ENCODE results near the gene TOP3A. TPM values are rescaled to one million over a fixed set of nuclear protein-coding genes. Genes with fewer than 3 reads are reported as not detected.
"Not testable (repeated sequence)": the region's sequence is repeated elsewhere in the genome, so short reads cannot be mapped to it uniquely, and the experiment has no call there.

Gene TOP3A
- total RNA-seq, 1 experiment from 2014 or later, result 100 TPM

GRCh38 chr17:18339933-18340332 is 25.1 kb upstream of the TOP3A start:
- Histone ChIP-seq H3K27me3 (replicated peaks; ENCODE audit: insufficient read depth, low read depth, low read length, poor library complexity) (no peaks in the 10 kb centered on the region), H3K4me1 (ENCODE audit: insufficient read depth, low read length, poor library complexity, severe bottlenecking) (no peaks in the 10 kb centered on the region), H3K36me3 (ENCODE audit: insufficient read depth, low read length, poor library complexity, severe bottlenecking) (peaks cover 26% of the 10 kb centered on the region), H3K27ac (ENCODE audit: low read depth, low read length, poor library complexity, severe bottlenecking) (no peak overlapping the region), H3K4me3 (ENCODE audit: low read depth, low read length, poor library complexity, severe bottlenecking) (no peak overlapping the region), H3K9me3 (ENCODE audit: low read depth, low read length, poor library complexity, severe bottlenecking) (no peaks in the 10 kb centered on the region)
- TF ChIP-seq EZH2 (IDR thresholded peaks at IDR 0.05; ENCODE audit: borderline replicate concordance, low read depth, low read length, poor library complexity, severe bottlenecking) (no peak), CTCF (conservative IDR thresholded peaks at IDR 0.05; ENCODE audit: low read depth, low read length) (no peak)
- ChIA-PET CTCF (no interaction called here), POLR2A (ENCODE audit: low non-redundant PET) (no interaction called here)
- intact Hi-C loops (cut with micrococcal nuclease; ENCODE audit: unreplicated experiment), result no loop called here
- no TSS peak for BruUV-seq (replicated peaks)
- no peak for DNase-seq (ENCODE audit: low spot score)

GRCh38 chr17:18338158-18338557 is 23.4 kb upstream of the TOP3A start:
- DNase-seq (ENCODE audit: low spot score); BruUV-seq (replicated peaks); H3K27me3 ChIP-seq (replicated peaks; ENCODE audit: insufficient read depth, low read depth, low read length, poor library complexity); H3K9me3 ChIP-seq (ENCODE audit: low read depth, low read length, poor library complexity, severe bottlenecking); H3K4me1 ChIP-seq (ENCODE audit: insufficient read depth, low read length, poor library complexity, severe bottlenecking); POLR2A ChIA-PET (ENCODE audit: low non-redundant PET); H3K27ac ChIP-seq (ENCODE audit: low read depth, low read length, poor library complexity, severe bottlenecking); CTCF ChIA-PET; H3K4me3 ChIP-seq (ENCODE audit: low read depth, low read length, poor library complexity, severe bottlenecking); intact Hi-C loops (cut with micrococcal nuclease; ENCODE audit: unreplicated experiment): not testable (repeated sequence)
- peaks cover 31% of the 10 kb centered on the region for H3K36me3 ChIP-seq (ENCODE audit: insufficient read depth, low read length, poor library complexity, severe bottlenecking)

- TF ChIP-seq EZH2 (IDR thresholded peaks at IDR 0.05; ENCODE audit: borderline replicate concordance, low read depth, low read length, poor library complexity, severe bottlenecking) (no peak), CTCF (conservative IDR thresholded peaks at IDR 0.05; ENCODE audit: low read depth, low read length) (no peak)
- POLR2A ChIA-PET (ENCODE audit: low non-redundant PET), result no interaction called here
- peaks cover 19% of the 10 kb centered on the region for H3K36me3 ChIP-seq (ENCODE audit: insufficient read depth, low read length, poor library complexity, severe bottlenecking)
- CTCF ChIA-PET, result no interaction called here
- no peaks in the 10 kb centered on the region for H3K9me3 ChIP-seq (ENCODE audit: low read depth, low read length, poor library complexity, severe bottlenecking)
- H3K4me3 ChIP-seq (ENCODE audit: low read depth, low read length, poor library complexity, severe bottlenecking), result no peak overlapping the region
- no TSS peak for BruUV-seq (replicated peaks)
- DNase-seq (ENCODE audit: low spot score), result no peak
- no peaks in the 10 kb centered on the region for H3K27me3 ChIP-seq (replicated peaks; ENCODE audit: insufficient read depth, low read depth, low read length, poor library complexity)
- no peak overlapping the region for H3K27ac ChIP-seq (ENCODE audit: low read depth, low read length, poor library complexity, severe bottlenecking)
- no peaks in the 10 kb centered on the region for H3K4me1 ChIP-seq (ENCODE audit: insufficient read depth, low read length, poor library complexity, severe bottlenecking)
- intact Hi-C loops (cut with micrococcal nuclease; ENCODE audit: unreplicated experiment), result no loop called here
Measured at GRCh38 chr17:18332909-18333489, 18.2 kb upstream of the TOP3A start.

GRCh38 chr17:18331879-18332278 is 17.1 kb upstream of the TOP3A start:
- Histone ChIP-seq H3K4me3 (ENCODE audit: low read depth, low read length, poor library complexity, severe bottlenecking) (no peak overlapping the region), H3K36me3 (ENCODE audit: insufficient read depth, low read length, poor library complexity, severe bottlenecking) (peaks cover 19% of the 10 kb centered on the region), H3K27ac (ENCODE audit: low read depth, low read length, poor library complexity, severe bottlenecking) (no peak overlapping the region), H3K27me3 (replicated peaks; ENCODE audit: insufficient read depth, low read depth, low read length, poor library complexity) (no peaks in the 10 kb centered on the region), H3K4me1 (ENCODE audit: insufficient read depth, low read length, poor library complexity, severe bottlenecking) (no peaks in the 10 kb centered on the region), H3K9me3 (ENCODE audit: low read depth, low read length, poor library complexity, severe bottlenecking) (no peaks in the 10 kb centered on the region)
- intact Hi-C loops (cut with micrococcal nuclease; ENCODE audit: unreplicated experiment), result no loop called here
- CTCF ChIA-PET, result no interaction called here
- no TSS peak for BruUV-seq (replicated peaks)
- DNase-seq (ENCODE audit: low spot score), result no peak
- POLR2A ChIA-PET (ENCODE audit: low non-redundant PET), result no interaction called here
- no peak for TF ChIP-seq CTCF (conservative IDR thresholded peaks at IDR 0.05; ENCODE audit: low read depth, low read length)
- TF ChIP-seq EZH2 (IDR thresholded peaks at IDR 0.05; ENCODE audit: borderline replicate concordance, low read depth, low read length, poor library complexity, severe bottlenecking), result no peak

Measured in A673 (cell line).